Astrocyte (in vitro differentiated cells and primary cell): ENCODE data around the gene WHRN. TPM values are rescaled to one million over a fixed set of nuclear protein-coding genes. Genes with fewer than 3 reads are reported as not detected.

Experiments
- DNase-seq: peaks from one replicate; pipeline ENCODE4 v3.0.0-alpha.2; 2010; ENCODE audit warnings: low read depth
- FAIRE-seq: peaks from 2 replicates; lab custom pipeline; 2011; peaks lifted over from hg19 to GRCh38; lab: Jason Lieb, UNC
- H2AFZ ChIP-seq: 2 replicates; pipeline ENCODE4 v1.6.0; 2012; ENCODE audit warnings: low read depth, low read length, inconsistent platforms
- H3K27ac ChIP-seq: 2 replicates; pipeline ENCODE4 v1.5.1; 2011; ENCODE audit warnings: low read depth, low read length, inconsistent platforms
- H3K27me3 ChIP-seq: 2 replicates; pipeline ENCODE4 v1.6.0; 2011; ENCODE audit warnings: low read length, inconsistent platforms; ENCODE audit not compliant: insufficient read depth
- H3K36me3 ChIP-seq: 2 replicates; pipeline ENCODE4 v1.5.1; 2011; ENCODE audit warnings: low read length, inconsistent platforms; ENCODE audit not compliant: insufficient read depth
- H3K4me1 ChIP-seq: 2 replicates; pipeline ENCODE4 v1.5.1; 2011; ENCODE audit warnings: low read length, inconsistent platforms; ENCODE audit not compliant: insufficient read depth
- H3K4me2 ChIP-seq: 2 replicates; pipeline ENCODE4 v1.6.0; 2012; ENCODE audit warnings: low read length, inconsistent platforms
- H3K4me3 ChIP-seq: 2 replicates; pipeline ENCODE4 v1.5.1; 2011; ENCODE audit warnings: low read depth, mild to moderate bottlenecking, low read length, inconsistent platforms; ENCODE audit not compliant: insufficient read depth
- H3K79me2 ChIP-seq: 2 replicates; pipeline ENCODE4 v1.6.0; 2012; ENCODE audit warnings: mild to moderate bottlenecking, low read length, inconsistent platforms; ENCODE audit not compliant: insufficient read depth
- H3K9ac ChIP-seq: 2 replicates; pipeline ENCODE4 v1.6.0; 2012; ENCODE audit warnings: mild to moderate bottlenecking, low read length, inconsistent platforms
- H3K9me3 ChIP-seq: 2 replicates; pipeline ENCODE4 v1.5.1; 2012; ENCODE audit warnings: low read depth, mild to moderate bottlenecking, low read length, inconsistent platforms; ENCODE audit not compliant: insufficient read depth
- H4K20me1 ChIP-seq: 2 replicates; pipeline ENCODE4 v1.6.0; 2012; ENCODE audit warnings: low read length, inconsistent platforms; ENCODE audit not compliant: insufficient read depth
- H3K27ac Mint-ChIP-seq: one replicate; pipeline ENCODE4 v1.8.0; 2021; ENCODE audit warnings: mild to moderate bottlenecking, mixed read lengths; ENCODE audit not compliant: unreplicated experiment
- H3K27me3 Mint-ChIP-seq: one replicate; pipeline ENCODE4 v1.8.0; 2021; ENCODE audit warnings: low read depth, mixed read lengths; ENCODE audit not compliant: unreplicated experiment
- H3K36me3 Mint-ChIP-seq: one replicate; pipeline ENCODE4 v1.8.0; 2021; ENCODE audit warnings: low read depth, mixed read lengths; ENCODE audit not compliant: unreplicated experiment
- H3K4me1 Mint-ChIP-seq: one replicate; pipeline ENCODE4 v1.8.0; 2021; ENCODE audit warnings: low read depth, mixed read lengths; ENCODE audit not compliant: unreplicated experiment
- H3K4me3 Mint-ChIP-seq: one replicate; pipeline ENCODE4 v1.8.0; 2021; ENCODE audit warnings: mild to moderate bottlenecking, moderate library complexity, mixed read lengths; ENCODE audit not compliant: unreplicated experiment
- H3K9me3 Mint-ChIP-seq: one replicate; pipeline ENCODE4 v1.8.0; 2021; ENCODE audit warnings: mild to moderate bottlenecking, mixed read lengths; ENCODE audit not compliant: unreplicated experiment
- EZH2 ChIP-seq: IDR thresholded peaks from 2 replicates; pipeline ENCODE4 v1.6.1; 2012; ENCODE audit warnings: mild to moderate bottlenecking, low read length, inconsistent platforms; ENCODE audit not compliant: insufficient read depth
- total RNA-seq: library from RNA; stranded (reverse); gene quantifications from 2 replicates; pipeline ENCODE4 v1.2.1, GENCODE V29; 2021
- TF ChIP-seq, protein P1 (sequence below): IDR thresholded peaks from 2 replicates; pipeline ENCODE4 v1.5.1; 2011; ENCODE audit warnings: low read depth, mild to moderate bottlenecking, inconsistent platforms, low read length, moderate library complexity; ENCODE audit not compliant: insufficient read depth

Gene WHRN
- total RNA-seq, 1 donor from 2014 or later, result 10.2 TPM

DNA sequence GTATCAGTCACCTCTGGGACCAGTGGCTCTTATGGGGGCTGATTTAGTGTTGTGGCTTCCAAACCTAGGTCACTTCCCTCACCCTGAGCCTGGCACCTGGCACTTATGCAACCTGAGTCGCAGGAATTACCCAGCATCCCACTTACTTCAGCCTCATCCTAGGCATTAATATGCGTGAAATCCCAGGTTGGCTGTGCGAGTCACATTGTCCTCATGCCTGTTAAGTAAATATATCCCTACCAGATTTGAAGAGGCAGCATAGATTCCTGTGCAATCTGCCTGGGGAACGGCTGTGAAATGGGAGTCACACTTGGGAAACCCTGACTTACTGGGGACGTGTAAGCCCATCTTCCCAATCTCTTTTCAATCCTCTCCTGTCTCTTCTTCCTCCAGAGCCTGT is 74.8 kb downstream of the WHRN start:
- H3K27me3 ChIP-seq, result peaks cover 50% of the 10 kb centered on the region
- no peak for DNase-seq
- Mint-ChIP-seq H3K4me3 (no peak overlapping the region), H3K27me3 (peaks cover 42% of the 10 kb centered on the region), H3K27ac (no peak overlapping the region), H3K4me1 (no peaks in the 10 kb centered on the region), H3K9me3 (peaks cover 1% of the 10 kb centered on the region), H3K36me3 (peaks cover 8% of the 10 kb centered on the region)
- no peak for FAIRE-seq
- no peak overlapping the region for H3K27ac ChIP-seq
- no peaks in the 10 kb centered on the region for H3K4me1 ChIP-seq
- H3K36me3 ChIP-seq, result no peaks in the 10 kb centered on the region
- no peak overlapping the region for H2AFZ ChIP-seq
- no peaks in the 10 kb centered on the region for H3K9me3 ChIP-seq
- no peak overlapping the region for H3K4me3 ChIP-seq
- H3K79me2 ChIP-seq, result no peaks in the 10 kb centered on the region
- H3K4me2 ChIP-seq, result no peak overlapping the region
- H4K20me1 ChIP-seq, result peaks cover 6% of the 10 kb centered on the region
- TF ChIP-seq EZH2, result no peak
- TF ChIP-seq, protein P1, sequence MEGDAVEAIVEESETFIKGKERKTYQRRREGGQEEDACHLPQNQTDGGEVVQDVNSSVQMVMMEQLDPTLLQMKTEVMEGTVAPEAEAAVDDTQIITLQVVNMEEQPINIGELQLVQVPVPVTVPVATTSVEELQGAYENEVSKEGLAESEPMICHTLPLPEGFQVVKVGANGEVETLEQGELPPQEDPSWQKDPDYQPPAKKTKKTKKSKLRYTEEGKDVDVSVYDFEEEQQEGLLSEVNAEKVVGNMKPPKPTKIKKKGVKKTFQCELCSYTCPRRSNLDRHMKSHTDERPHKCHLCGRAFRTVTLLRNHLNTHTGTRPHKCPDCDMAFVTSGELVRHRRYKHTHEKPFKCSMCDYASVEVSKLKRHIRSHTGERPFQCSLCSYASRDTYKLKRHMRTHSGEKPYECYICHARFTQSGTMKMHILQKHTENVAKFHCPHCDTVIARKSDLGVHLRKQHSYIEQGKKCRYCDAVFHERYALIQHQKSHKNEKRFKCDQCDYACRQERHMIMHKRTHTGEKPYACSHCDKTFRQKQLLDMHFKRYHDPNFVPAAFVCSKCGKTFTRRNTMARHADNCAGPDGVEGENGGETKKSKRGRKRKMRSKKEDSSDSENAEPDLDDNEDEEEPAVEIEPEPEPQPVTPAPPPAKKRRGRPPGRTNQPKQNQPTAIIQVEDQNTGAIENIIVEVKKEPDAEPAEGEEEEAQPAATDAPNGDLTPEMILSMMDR, result no peak
- no peak overlapping the region for H3K9ac ChIP-seq

DNA sequence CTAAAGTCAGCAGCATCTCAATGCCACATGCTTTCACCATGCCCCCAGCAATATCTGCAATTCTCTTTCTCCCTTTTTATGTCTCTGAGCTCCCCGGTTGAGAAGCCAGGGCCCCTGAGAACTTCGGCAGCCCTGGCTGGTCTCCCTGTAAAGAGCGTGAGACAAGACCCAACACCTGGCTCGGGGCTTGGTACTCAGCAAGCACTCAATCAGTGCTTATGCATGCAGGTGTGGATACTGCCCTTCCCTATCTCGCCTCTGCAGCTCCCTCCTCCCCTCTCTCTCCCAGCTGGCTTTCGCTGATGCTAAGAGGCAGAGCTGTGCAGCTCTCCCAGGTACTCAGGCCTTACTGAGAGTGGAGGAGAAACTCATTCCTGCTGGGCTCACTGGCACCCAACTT is 75.8 kb downstream of the WHRN start:
- H3K36me3 ChIP-seq, result no peaks in the 10 kb centered on the region
- peaks cover 5% of the 10 kb centered on the region for H4K20me1 ChIP-seq
- no peaks in the 10 kb centered on the region for H3K9me3 ChIP-seq
- H3K4me1 Mint-ChIP-seq, result no peaks in the 10 kb centered on the region
- no peaks in the 10 kb centered on the region for H3K4me1 ChIP-seq
- DNase-seq, result no peak
- H3K4me2 ChIP-seq, result no peak overlapping the region
- no peak for FAIRE-seq
- no peak overlapping the region for H3K9ac ChIP-seq
- no peak overlapping the region for H3K4me3 ChIP-seq
- peaks cover 13% of the 10 kb centered on the region for H3K36me3 Mint-ChIP-seq
- no peak for TF ChIP-seq EZH2
- TF ChIP-seq, protein P1, result no peak
- no peak overlapping the region for H3K27ac Mint-ChIP-seq
- H3K9me3 Mint-ChIP-seq, result peaks cover 1% of the 10 kb centered on the region
- peaks cover 46% of the 10 kb centered on the region for H3K27me3 Mint-ChIP-seq
- H2AFZ ChIP-seq, result no peak overlapping the region
- H3K79me2 ChIP-seq, result no peaks in the 10 kb centered on the region
- no peak overlapping the region for H3K4me3 Mint-ChIP-seq
- H3K27ac ChIP-seq, result no peak overlapping the region
- H3K27me3 ChIP-seq, result peaks cover 44% of the 10 kb centered on the region

DNA sequence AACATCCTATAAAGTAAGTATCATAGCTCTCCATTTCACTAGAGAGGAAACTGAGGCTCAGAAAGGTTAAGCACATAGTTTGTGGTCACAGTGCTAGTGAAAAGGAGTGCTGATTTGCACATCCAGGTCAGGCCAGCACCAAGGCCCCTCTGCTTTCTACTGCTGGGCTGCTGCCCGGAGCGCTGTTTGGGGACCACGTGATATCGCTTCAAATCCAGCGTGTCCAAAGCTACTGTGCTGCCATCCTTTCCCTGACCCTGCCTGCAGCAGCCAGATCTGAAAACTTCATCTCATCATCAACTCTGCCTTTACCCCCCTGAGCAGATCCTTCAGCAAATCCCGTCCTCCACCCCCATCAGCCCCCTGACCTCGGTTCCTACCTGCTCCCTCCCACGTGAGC is 76.8 kb downstream of the WHRN start:
- FAIRE-seq (no peak), DNase-seq (no peak)
- Histone ChIP-seq H3K36me3 (no peaks in the 10 kb centered on the region), H3K9me3 (no peaks in the 10 kb centered on the region), H3K27me3 (peaks cover 42% of the 10 kb centered on the region), H3K27ac (no peak overlapping the region), H3K4me2 (no peak overlapping the region), H3K4me1 (no peaks in the 10 kb centered on the region), H3K79me2 (no peaks in the 10 kb centered on the region), H3K9ac (no peak overlapping the region), H4K20me1 (peaks cover 3% of the 10 kb centered on the region), H3K4me3 (no peak overlapping the region), H2AFZ (no peak overlapping the region)
- Mint-ChIP-seq H3K9me3 (peaks cover 1% of the 10 kb centered on the region), H3K27me3 (peaks cover 52% of the 10 kb centered on the region), H3K4me1 (no peaks in the 10 kb centered on the region), H3K4me3 (no peak overlapping the region), H3K36me3 (peaks cover 16% of the 10 kb centered on the region), H3K27ac (no peak overlapping the region)
- no peak for TF ChIP-seq EZH2
